Caco-2 (cell line): ENCODE results near the gene MCTS1. TPM values are rescaled to one million over a fixed set of nuclear protein-coding genes. Genes with fewer than 3 reads are reported as not detected.
A peak's percentile ranks its signal among the peaks of the same experiment; 100 is the strongest.

ENCODE experiments used
- BruUV-seq: library from RNA; stranded (reverse); fragments of 400-500 nt; replicated peaks from 2 replicates; lab custom pipeline; 2021; lab: Mats Ljungman, UMichigan
- CTCF ChIA-PET: fragments of 300-600 bp; sonication (Branson Sonifier 250); formaldehyde crosslinking; loops from one replicate; lab custom pipeline; 2022; ENCODE audit warnings: antibody characterized with exemption; lab: Charles Lee
- POLR2A ChIA-PET: fragments of 300-600 bp; sonication (Branson Sonifier 250); formaldehyde crosslinking; loops from one replicate; lab custom pipeline; 2022; ENCODE audit warnings: antibody characterized with exemption; lab: Charles Lee
- DNase-seq, 2 experiments: peaks; one replicate each; pipeline versions ENCODE4 v3.0.0 to v3.0.0-alpha.2; 2020 to 2022
- H3K27me3 ChIP-seq: replicated peaks from 2 replicates; pipeline ENCODE4 v1.6.0; 2011; ENCODE audit warnings: low read length; ENCODE audit not compliant: control insufficient read depth, insufficient read depth
- H3K36me3 ChIP-seq: 2 replicates; pipeline ENCODE4 v1.5.1; 2011; ENCODE audit warnings: low read length; ENCODE audit not compliant: control insufficient read depth, insufficient read depth
- H3K4me1 ChIP-seq: fragments of 250-450 bp; sonication (Bioruptor Pico); 2 replicates; pipeline ENCODE4 v1.5.1; 2020; ENCODE audit warnings: mild to moderate bottlenecking
- H3K4me3 ChIP-seq: 2 replicates; pipeline ENCODE4 v1.5.1; 2011; ENCODE audit warnings: low read depth, mild to moderate bottlenecking, control low read depth, low read length
- H3K9me3 ChIP-seq: fragments of 250-450 bp; sonication (Bioruptor Pico); 2 replicates; pipeline ENCODE4 v1.5.1; 2020; ENCODE audit warnings: mild to moderate bottlenecking, moderate library complexity
- H3K27ac Mint-ChIP-seq: one replicate; pipeline ENCODE4 v1.8.0; 2022; ENCODE audit warnings: mixed read lengths; ENCODE audit not compliant: unreplicated experiment
- H3K27me3 Mint-ChIP-seq: one replicate; pipeline ENCODE4 v1.8.0; 2022; ENCODE audit warnings: mixed read lengths; ENCODE audit not compliant: insufficient read depth, unreplicated experiment
- H3K36me3 Mint-ChIP-seq: one replicate; pipeline ENCODE4 v1.8.0; 2022; ENCODE audit warnings: mild to moderate bottlenecking, mixed read lengths; ENCODE audit not compliant: insufficient read depth, unreplicated experiment
- H3K4me1 Mint-ChIP-seq: one replicate; pipeline ENCODE4 v1.8.0; 2022; ENCODE audit warnings: low read depth, mixed read lengths; ENCODE audit not compliant: unreplicated experiment
- H3K4me3 Mint-ChIP-seq: one replicate; pipeline ENCODE4 v1.8.0; 2022; ENCODE audit warnings: mild to moderate bottlenecking, moderate library complexity, mixed read lengths; ENCODE audit not compliant: unreplicated experiment
- H3K9me3 Mint-ChIP-seq: one replicate; pipeline ENCODE4 v1.8.0; 2022; ENCODE audit warnings: mixed read lengths; ENCODE audit not compliant: unreplicated experiment
- CTCF ChIP-seq, 2 experiments: fragments of 200-600 bp in 1 of 2; IDR thresholded peaks; 1 replicate in 1 of 2; 2 replicates in 1 of 2; pipeline versions ENCODE4 v1.5.1 to v1.8.0; 2011 to 2022; ENCODE audit warnings: antibody characterized with exemption in 1 of 2, control low read depth in 1 of 2, inconsistent platforms in 1 of 2, low read depth in 1 of 2, low read length in 1 of 2, mild to moderate bottlenecking in 1 of 2, moderate library complexity in 1 of 2; ENCODE audit not compliant: insufficient read depth in 1 of 2, severe bottlenecking in 1 of 2, unreplicated experiment in 1 of 2
- intact Hi-C: fragments of 100-400 bp; cut with micrococcal nuclease; formaldehyde crosslinking; loops from one replicate; pipeline ENCODE4 v1.10.0; 2022; ENCODE audit not compliant: unreplicated experiment
- total RNA-seq: library from RNA; stranded (reverse); gene quantifications from 2 replicates; pipeline ENCODE4 v1.2.3, GENCODE V29; 2022

MCTS1 gene
- total RNA-seq, 1 experiment from 2014 or later: 50.5 TPM

GRCh38 chrX:120560405-120560841 lies 43.5 kb upstream of the MCTS1 start:
- no peaks in the 10 kb centered on the region for H3K36me3 ChIP-seq
- ChIA-PET POLR2A (interaction anchor here (1.6 to 2.5 kb wide), 2 partner anchors 10 to 44 kb away, joined by 7 to 28 read pairs; partner anchors contain the start of gene MCTS1), CTCF (interaction anchor here (1.5 kb wide), 1 partner anchor 44 kb away, joined by 5 read pairs; the partner anchor contains the start of gene MCTS1)
- H3K4me1 ChIP-seq: peaks cover 20% of the 10 kb centered on the region
- no peaks in the 10 kb centered on the region for H3K9me3 Mint-ChIP-seq
- peaks cover 12% of the 10 kb centered on the region for H3K36me3 Mint-ChIP-seq
- no peaks in the 10 kb centered on the region for H3K27me3 Mint-ChIP-seq
- no peaks in the 10 kb centered on the region for H3K27me3 ChIP-seq
- no peaks in the 10 kb centered on the region for H3K9me3 ChIP-seq
- peak; percentile 29 to 36 for DNase-seq
- peak overlapping the region; percentile 72 for H3K4me3 ChIP-seq
- H3K4me1 Mint-ChIP-seq: peaks cover 8% of the 10 kb centered on the region
- BruUV-seq: no TSS peak
- intact Hi-C loops: loop anchor here (1.0 to 5.0 kb wide), 2 partner anchors 10 to 48 kb away; no protein-coding TSS in a partner anchor
- H3K4me3 Mint-ChIP-seq: peak overlapping the region; percentile 95
- peak overlapping the region; percentile 98 for H3K27ac Mint-ChIP-seq
- no peak for TF ChIP-seq CTCF (IDR thresholded peaks at IDR 0.05; ENCODE audit: insufficient read depth in 1 of 2, low read depth in 1 of 2, low read length in 1 of 2, severe bottlenecking in 1 of 2, unreplicated experiment in 1 of 2)

- H3K27ac Mint-ChIP-seq: peak within 1 kb of the TSS; percentile 98
- Histone ChIP-seq H3K9me3 (no peaks in the 10 kb centered on the region), H3K4me1 (peaks cover 20% of the 10 kb centered on the region), H3K36me3 (no peaks in the 10 kb centered on the region), H3K27me3 (no peaks in the 10 kb centered on the region), H3K4me3 (peak within 1 kb of the TSS; percentile 72)
- peak; percentile 91 to 95 for DNase-seq
- H3K9me3 Mint-ChIP-seq: no peaks in the 10 kb centered on the region
- H3K4me3 Mint-ChIP-seq: peak within 1 kb of the TSS; percentile 95
- no TSS peak for BruUV-seq
- H3K4me1 Mint-ChIP-seq: peaks cover 8% of the 10 kb centered on the region
- ChIA-PET POLR2A (interaction anchor here (0.6 to 2.5 kb wide), 6 partner anchors 8 to 1084 kb away, joined by 3 to 28 read pairs (median 4); partner anchors contain the start of gene MCTS1), CTCF (interaction anchor here (0.6 to 1.5 kb wide), 3 partner anchors 43 to 1083 kb away, joined by 3 to 5 read pairs (median 5); partner anchors contain the start of gene MCTS1)
- no peak for TF ChIP-seq CTCF (IDR thresholded peaks at IDR 0.05; ENCODE audit: insufficient read depth in 1 of 2, low read depth in 1 of 2, low read length in 1 of 2, severe bottlenecking in 1 of 2, unreplicated experiment in 1 of 2)
- H3K36me3 Mint-ChIP-seq: peaks cover 12% of the 10 kb centered on the region
- intact Hi-C loops: loop anchor here (1.0 to 5.0 kb wide), 3 partner anchors 11 to 49 kb away; partner anchors contain the start of gene MCTS1
- no peaks in the 10 kb centered on the region for H3K27me3 Mint-ChIP-seq
These were observed 42.9 kb upstream of the MCTS1 start, which contains the start of gene CUL4B for GRCh38 chrX:120560842-120561633. TSS of gene CUL4B (minus strand) at chrX:120560962. CDS start at chrX:120560638, 324 bp downstream.
